ENCODE data around the gene SCEL.
"Not testable (repeated sequence)": the region's sequence is repeated elsewhere in the genome, so short reads cannot be mapped to it uniquely, and the experiment has no call there.

The SCEL gene

DNA sequence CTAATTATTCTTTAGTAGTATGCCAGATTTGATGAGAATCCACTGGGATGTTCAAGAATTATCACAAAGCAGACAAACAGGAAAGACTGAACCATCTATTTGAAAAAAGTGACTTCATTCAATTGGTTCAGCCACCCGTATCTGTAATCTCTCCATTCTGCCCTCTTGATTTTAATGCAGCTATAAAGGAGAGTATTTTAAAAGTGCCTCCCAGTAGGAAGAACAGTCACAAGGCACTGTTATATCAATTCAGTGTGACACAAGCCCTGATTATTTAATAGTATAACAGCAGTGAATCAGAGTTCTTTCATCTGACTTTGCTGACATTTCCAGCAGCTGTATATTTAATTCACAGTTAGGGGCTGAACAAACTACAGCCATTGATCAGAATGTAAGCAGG is 84.6 kb downstream of the SCEL start:
- Mint-ChIP-seq H3K36me3 (ENCODE audit: low read depth) (no peaks in the 10 kb centered on the region), H3K27me3 (ENCODE audit: low read depth, poor library complexity) (peaks cover 3% of the 10 kb centered on the region), H3K9me3 (no peaks in the 10 kb centered on the region), H3K4me1 (peaks cover 5% of the 10 kb centered on the region), H3K27ac (no peak overlapping the region), H3K4me3 (no peak overlapping the region)
- DNase-seq: no peak
- TF ChIP-seq, protein P1, sequence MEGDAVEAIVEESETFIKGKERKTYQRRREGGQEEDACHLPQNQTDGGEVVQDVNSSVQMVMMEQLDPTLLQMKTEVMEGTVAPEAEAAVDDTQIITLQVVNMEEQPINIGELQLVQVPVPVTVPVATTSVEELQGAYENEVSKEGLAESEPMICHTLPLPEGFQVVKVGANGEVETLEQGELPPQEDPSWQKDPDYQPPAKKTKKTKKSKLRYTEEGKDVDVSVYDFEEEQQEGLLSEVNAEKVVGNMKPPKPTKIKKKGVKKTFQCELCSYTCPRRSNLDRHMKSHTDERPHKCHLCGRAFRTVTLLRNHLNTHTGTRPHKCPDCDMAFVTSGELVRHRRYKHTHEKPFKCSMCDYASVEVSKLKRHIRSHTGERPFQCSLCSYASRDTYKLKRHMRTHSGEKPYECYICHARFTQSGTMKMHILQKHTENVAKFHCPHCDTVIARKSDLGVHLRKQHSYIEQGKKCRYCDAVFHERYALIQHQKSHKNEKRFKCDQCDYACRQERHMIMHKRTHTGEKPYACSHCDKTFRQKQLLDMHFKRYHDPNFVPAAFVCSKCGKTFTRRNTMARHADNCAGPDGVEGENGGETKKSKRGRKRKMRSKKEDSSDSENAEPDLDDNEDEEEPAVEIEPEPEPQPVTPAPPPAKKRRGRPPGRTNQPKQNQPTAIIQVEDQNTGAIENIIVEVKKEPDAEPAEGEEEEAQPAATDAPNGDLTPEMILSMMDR (IDR thresholded peaks at IDR 0.05): no peak

- Mint-ChIP-seq H3K9me3 (no peaks in the 10 kb centered on the region), H3K4me1 (no peaks in the 10 kb centered on the region), H3K36me3 (ENCODE audit: low read depth) (no peaks in the 10 kb centered on the region), H3K4me3 (no peak overlapping the region), H3K27ac (no peak overlapping the region), H3K27me3 (ENCODE audit: low read depth, poor library complexity) (peaks cover 3% of the 10 kb centered on the region)
- TF ChIP-seq, protein P1 (IDR thresholded peaks at IDR 0.05): no peak
- DNase-seq: no peak
Observed at GRCh38 chr13:77623806-77624205, 88.3 kb downstream of the SCEL start.

- Mint-ChIP-seq H3K4me3 (no peak overlapping the region), H3K4me1 (no peaks in the 10 kb centered on the region), H3K36me3 (ENCODE audit: low read depth) (no peaks in the 10 kb centered on the region), H3K27ac (no peak overlapping the region), H3K9me3 (no peaks in the 10 kb centered on the region), H3K27me3 (ENCODE audit: low read depth, poor library complexity) (peaks cover 3% of the 10 kb centered on the region)
- TF ChIP-seq, protein P1 (IDR thresholded peaks at IDR 0.05): no peak
- DNase-seq: no peak
Observed at GRCh38 chr13:77628170-77628569, 92.7 kb downstream of the SCEL start.

DNA sequence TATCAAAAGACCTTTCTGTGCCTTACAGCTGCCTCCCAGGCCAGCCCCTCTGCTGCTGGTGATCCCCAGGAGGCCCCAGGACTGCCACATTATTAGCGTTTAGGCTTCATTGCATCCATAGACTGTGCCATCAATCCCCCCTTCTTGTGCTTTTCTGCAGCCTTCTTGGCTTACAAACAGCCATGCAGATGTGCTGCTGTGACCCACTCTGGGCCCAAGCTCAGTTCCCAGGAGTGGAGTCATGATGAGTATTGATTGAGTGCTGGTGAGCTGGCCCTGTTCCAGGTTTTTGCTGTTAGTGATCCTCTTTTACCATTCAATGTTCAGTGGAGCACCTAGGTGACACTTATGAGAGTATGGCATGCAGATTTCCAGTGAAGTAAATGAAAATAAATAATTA is 102.1 kb downstream of the SCEL start:
- H3K9me3 Mint-ChIP-seq: no peaks in the 10 kb centered on the region
- H3K36me3 Mint-ChIP-seq (ENCODE audit: low read depth): no peaks in the 10 kb centered on the region
- TF ChIP-seq, protein P1 (IDR thresholded peaks at IDR 0.05): no peak
- H3K4me1 Mint-ChIP-seq: no peaks in the 10 kb centered on the region
- peaks cover 7% of the 10 kb centered on the region for H3K27me3 Mint-ChIP-seq (ENCODE audit: low read depth, poor library complexity)
- DNase-seq: no peak
- H3K4me3 Mint-ChIP-seq: no peak overlapping the region
- no peak overlapping the region for H3K27ac Mint-ChIP-seq

DNA sequence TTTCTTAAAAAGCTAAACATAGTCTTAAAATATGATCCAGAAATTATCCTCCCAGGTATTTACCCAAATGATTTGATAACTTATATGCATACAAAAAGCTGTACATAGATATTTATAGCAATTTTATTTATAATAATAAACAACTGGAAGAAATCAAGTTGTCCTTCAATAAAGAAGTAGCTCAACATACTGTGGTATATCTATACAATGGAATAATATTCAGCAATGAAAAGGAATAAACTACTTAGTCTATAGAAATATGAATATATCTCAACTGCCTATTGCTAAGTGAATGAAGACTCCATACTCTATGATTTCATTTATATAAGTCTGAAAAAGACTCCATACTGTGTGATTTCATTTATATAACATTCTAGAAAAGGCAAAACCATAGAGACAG is 114.9 kb downstream of the SCEL start:
- peaks cover 16% of the 10 kb centered on the region for H3K9me3 Mint-ChIP-seq
- H3K27ac Mint-ChIP-seq: no peak overlapping the region
- H3K4me1 Mint-ChIP-seq: no peaks in the 10 kb centered on the region
- no peaks in the 10 kb centered on the region for H3K27me3 Mint-ChIP-seq (ENCODE audit: low read depth, poor library complexity)
- H3K36me3 Mint-ChIP-seq (ENCODE audit: low read depth): no peaks in the 10 kb centered on the region
- TF ChIP-seq, protein P1 (IDR thresholded peaks at IDR 0.05): no peak
- H3K4me3 Mint-ChIP-seq: no peak overlapping the region
- no peak for DNase-seq

DNA sequence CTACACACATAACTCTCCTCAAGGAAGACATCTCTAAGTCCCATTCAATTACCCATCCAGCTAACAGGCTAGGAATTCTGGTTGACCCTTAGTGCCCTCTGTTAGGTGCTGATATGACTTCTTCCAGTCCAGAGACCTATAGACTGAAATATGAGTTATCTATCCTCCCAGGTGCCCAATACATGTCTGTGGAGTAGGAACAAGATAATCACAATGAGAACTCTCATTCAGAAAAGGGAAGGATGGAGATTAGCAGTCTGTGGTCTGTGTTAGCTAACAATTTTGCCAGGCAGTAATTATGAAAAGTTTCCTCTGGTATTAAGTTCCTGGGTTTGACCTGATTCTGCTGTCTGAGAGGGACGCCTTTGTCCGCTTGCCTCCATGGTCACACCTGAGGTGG is 117.8 kb downstream of the SCEL start:
- H3K27ac Mint-ChIP-seq: no peak overlapping the region
- TF ChIP-seq, protein P1 (IDR thresholded peaks at IDR 0.05): no peak
- H3K36me3 Mint-ChIP-seq (ENCODE audit: low read depth): no peaks in the 10 kb centered on the region
- no peak for DNase-seq
- no peaks in the 10 kb centered on the region for H3K4me1 Mint-ChIP-seq
- peaks cover 3% of the 10 kb centered on the region for H3K27me3 Mint-ChIP-seq (ENCODE audit: low read depth, poor library complexity)
- H3K4me3 Mint-ChIP-seq: no peak overlapping the region
- H3K9me3 Mint-ChIP-seq: peaks cover 21% of the 10 kb centered on the region

DNA sequence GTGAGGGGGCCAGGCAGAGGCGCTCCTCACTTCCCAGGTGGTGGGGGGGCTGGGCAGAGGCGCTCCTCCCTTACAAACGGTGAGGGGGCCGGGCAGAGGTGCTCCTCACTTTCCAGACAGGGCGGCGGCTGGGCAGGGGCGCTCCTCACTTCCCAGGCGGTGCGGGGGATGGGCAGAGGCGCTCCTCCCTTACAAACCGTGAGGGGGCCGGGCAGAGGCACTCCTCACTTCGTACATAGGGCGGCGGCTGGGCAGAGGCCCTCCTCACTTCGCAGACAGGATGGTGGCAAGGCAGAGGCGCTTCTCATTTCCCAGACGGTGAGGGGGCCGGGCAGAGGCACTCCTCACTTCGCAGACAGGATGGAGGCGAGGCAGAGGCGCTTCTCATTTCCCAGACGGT is 124.5 kb downstream of the SCEL start:
- H3K4me3 Mint-ChIP-seq; H3K27me3 Mint-ChIP-seq (ENCODE audit: low read depth, poor library complexity); H3K4me1 Mint-ChIP-seq; H3K27ac Mint-ChIP-seq; H3K36me3 Mint-ChIP-seq (ENCODE audit: low read depth); DNase-seq: not testable (repeated sequence)
- H3K9me3 Mint-ChIP-seq: peaks cover 23% of the 10 kb centered on the region
